ENCODE measurements around the gene ATP4A.
"Not testable (repeated sequence)": the region's sequence is repeated elsewhere in the genome, so short reads cannot be mapped to it uniquely, and the experiment has no call there.

ATP4A gene

GRCh38 chr19:35563207-35563829, at the start of gene ATP4A:
TSS of gene ATP4A (minus strand) at chr19:35563658. CDS start at chr19:35563629, 29 bp downstream.
- no peak for DNase-seq (ENCODE audit: low read depth)

- peak; percentile 76 for DNase-seq (ENCODE audit: low read depth)
Measured at GRCh38 chr19:35612559-35613321, 49.3 kb upstream of the ATP4A start, which contains the start of gene HAUS5. TSS of gene HAUS5 (plus strand) at chr19:35612735. CDS start at chr19:35612795, 60 bp downstream.

- no peak for DNase-seq (ENCODE audit: low read depth)
Measured at GRCh38 chr19:35612224-35612558, 48.7 kb upstream of the ATP4A start.

DNA sequence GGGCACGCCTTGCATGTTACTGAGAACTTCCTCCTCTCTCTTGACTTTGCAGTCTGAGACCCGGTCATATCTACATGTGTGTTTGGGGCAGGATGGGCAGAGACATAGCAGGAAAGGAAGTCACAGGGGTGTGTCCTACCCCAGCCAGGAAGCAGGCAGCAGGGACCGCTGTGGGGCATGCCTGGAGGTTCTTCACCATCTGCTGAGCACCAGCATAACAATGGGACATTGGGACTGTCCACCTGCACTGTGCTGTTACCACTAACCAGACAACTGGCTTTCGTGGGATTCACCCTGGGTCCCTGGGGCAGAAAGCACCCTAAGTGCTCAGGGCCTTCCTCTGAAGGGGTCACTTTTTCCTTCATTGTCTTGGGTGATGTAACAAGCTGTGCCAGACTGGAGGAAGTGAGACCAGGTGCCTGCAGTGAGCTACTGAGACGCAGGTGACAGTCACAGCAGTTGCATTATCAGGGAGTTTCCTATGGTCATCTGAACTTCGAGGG, 46.4 kb upstream of the ATP4A start:
- no peak for DNase-seq (ENCODE audit: low read depth)

GRCh38 chr19:35608251-35608650, 44.8 kb upstream of the ATP4A start:
- no peak for DNase-seq (ENCODE audit: low read depth)

DNA sequence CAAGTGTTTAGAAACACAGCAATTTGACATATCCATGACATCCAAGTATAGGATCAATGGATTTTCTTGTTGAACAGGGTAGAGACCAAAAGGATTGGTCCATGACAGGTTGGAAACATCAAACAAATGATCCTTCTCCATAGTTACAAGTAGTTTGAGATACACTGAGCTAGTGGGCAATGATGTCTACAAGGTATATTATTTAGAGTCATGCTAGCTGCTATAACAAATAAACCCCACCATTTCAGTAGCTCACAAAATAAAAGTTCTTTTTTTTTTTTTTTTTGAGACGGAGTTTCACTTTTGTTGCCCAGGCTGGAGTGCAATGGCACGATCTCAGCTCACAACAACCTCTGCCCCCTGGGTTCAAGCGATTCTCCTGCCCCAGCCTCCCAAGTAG, 44.2 kb upstream of the ATP4A start:
- DNase-seq (ENCODE audit: low read depth) = no peak

DNA sequence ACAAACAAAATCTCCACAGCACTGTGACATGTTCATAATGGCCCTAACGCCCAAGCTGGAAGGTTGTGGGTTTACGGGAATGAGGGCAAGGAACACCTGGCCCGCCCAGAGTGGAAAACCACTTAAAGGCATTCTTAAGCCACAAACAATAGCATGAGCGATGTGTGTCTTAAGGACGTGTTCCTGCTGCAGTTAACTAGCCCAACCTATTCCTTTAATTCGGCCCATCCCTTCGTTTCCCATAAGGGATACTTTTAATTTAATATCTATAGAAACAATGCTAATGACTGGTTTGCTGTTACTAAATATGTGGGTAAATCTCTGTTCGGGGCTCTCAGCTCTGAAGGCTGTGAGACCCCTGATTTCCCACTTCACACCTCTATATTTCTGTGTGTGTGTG, 43.7 kb upstream of the ATP4A start:
- DNase-seq (ENCODE audit: low read depth) = not testable (repeated sequence)

DNA sequence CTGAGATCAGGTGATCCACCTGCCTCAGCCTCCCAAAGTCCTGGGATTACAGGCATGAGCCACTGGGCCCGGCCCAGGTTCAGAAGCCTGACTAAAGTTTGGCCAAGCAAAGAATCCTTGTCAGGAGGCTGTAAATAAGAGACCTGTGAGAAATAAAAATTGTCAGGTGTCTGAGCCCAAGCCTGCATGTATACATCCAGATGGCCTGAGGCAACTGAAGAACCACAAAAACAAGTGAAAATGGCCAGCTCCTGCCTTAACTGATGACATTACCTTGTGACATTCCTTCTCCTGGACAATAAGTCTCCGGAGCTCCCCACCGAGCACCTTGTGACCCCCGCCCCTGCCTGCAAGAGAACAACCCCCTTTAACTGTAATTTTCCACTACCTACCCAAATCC, 41.0 kb upstream of the ATP4A start:
- DNase-seq (ENCODE audit: low read depth) = not testable (repeated sequence)

GRCh38 chr19:35601971-35602370, 38.5 kb upstream of the ATP4A start:
- DNase-seq (ENCODE audit: low read depth) = no peak

DNA sequence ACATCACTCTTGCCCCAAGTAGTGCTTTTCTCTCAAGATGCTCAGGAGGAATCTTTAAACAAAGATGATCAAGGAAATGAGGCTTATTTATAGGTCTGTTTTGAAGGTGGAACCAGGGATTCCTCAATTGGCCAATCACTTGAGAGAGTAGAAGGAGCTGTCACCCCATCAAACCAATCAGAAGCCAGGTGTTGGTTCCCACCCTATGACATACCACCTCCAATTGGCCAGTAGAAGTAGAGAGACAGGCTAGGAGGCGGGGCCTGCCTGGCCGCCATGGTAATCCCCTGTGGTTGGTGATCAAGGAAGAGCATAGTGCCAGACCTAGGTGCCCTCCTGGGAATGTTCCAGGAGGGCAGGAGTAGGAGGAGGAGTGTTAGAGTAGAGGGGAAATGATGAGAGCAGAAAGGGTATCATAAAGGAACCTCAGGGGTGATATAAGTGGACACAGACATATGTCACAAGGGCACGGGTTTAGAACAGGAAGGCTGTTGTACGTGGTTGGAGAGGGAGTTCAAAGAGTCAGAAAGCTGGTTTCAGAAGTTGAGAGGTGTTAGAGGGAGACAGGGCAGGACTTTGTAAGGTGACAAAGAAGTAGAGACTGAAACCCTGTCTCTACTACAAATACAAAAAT, 33.0 kb upstream of the ATP4A start:
- no peak for DNase-seq (ENCODE audit: low read depth)

- no peak for DNase-seq (ENCODE audit: low read depth)
Measured at GRCh38 chr19:35595928-35596327, 32.5 kb upstream of the ATP4A start.

GRCh38 chr19:35595026-35595425, 31.6 kb upstream of the ATP4A start:
- not testable (repeated sequence) for DNase-seq (ENCODE audit: low read depth)

GRCh38 chr19:35592226-35592625, 28.8 kb upstream of the ATP4A start:
- DNase-seq (ENCODE audit: low read depth) = no peak

GRCh38 chr19:35590875-35591274, 27.4 kb upstream of the ATP4A start:
- no peak for DNase-seq (ENCODE audit: low read depth)

- no peak for DNase-seq (ENCODE audit: low read depth)
Measured at GRCh38 chr19:35587321-35587720, 23.9 kb upstream of the ATP4A start.

- no peak for DNase-seq (ENCODE audit: low read depth)
Measured at GRCh38 chr19:35585848-35586247, 22.4 kb upstream of the ATP4A start, which contains the start of gene PMIS2. TSS of gene PMIS2 (plus strand) at chr19:35586173. CDS start at chr19:35586260, 87 bp downstream.

- DNase-seq (ENCODE audit: low read depth) = no peak
Measured at GRCh38 chr19:35582760-35583159, 19.3 kb upstream of the ATP4A start.

DNA sequence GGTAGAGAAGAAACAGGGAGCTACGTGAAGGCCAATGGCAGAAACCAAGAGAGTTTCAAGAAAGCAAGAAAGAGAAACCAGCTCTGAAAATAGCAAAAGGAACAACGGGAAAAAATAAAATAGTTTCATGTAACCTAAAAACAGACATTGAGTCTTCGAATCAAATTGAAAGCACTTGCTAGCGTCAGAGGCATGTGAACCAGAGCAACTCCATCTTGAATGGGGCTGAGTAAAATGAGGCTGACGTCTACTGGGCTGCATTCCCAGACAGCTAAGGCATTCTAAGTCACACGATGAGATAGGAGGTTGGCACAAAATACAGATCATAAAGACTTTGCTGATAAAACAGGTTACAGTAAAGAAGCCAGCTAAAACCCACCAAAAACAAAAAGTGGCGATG, 15.2 kb upstream of the ATP4A start:
- DNase-seq (ENCODE audit: low read depth) = no peak

DNA sequence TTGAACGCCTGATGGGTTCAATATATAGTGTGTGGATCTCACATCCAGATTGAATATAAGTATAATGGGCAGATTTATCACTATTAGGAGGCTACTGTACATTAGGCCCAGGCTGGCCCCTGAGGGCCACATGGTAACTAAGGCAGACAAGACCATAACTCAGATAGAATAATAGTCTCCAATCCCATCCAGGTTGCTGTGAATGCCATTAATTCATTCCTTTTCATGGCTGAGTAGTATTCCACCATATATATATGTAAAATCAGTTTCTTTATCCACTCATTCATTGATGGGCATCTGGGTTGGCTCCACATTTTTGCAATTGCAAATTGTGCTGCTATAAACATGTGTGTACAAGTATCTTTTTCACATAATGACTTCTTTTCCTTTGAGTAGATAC, 14.5 kb upstream of the ATP4A start:
- DNase-seq (ENCODE audit: low read depth) = no peak

DNA sequence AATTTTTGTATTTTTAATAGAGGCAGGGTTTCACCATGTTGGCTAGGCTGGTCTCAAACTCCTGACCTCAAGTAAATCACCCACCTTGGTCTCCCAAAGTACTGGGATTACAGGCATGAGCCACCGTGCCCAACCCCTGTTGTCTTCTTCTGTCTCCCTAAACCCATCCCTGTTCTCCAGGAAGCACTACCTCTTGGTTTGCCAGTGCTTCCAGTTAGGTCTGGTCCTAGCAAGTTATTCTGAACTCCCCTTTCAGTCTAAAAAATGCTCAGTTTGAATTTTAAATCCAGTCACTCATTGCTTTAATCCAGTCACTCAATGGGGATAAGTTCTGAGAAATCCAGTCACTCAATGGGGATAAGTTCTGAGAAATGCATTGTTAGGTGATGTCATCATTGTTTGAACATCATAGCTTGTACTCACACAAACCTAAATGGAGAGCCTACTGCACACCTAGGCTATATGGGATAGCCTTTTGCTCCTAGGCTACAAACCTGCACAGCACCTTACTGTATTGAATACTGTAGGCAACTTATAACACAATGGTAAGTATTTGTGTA, 8.0 kb upstream of the ATP4A start:
- DNase-seq (ENCODE audit: low read depth) = no peak

- DNase-seq (ENCODE audit: low read depth) = no peak
Measured at GRCh38 chr19:35569281-35569781, 5.9 kb upstream of the ATP4A start.

GRCh38 chr19:35566738-35567137, 3.3 kb upstream of the ATP4A start:
- DNase-seq (ENCODE audit: low read depth) = no peak
